Measurements from ENCODE around the gene EPHA2. TPM values are rescaled to one million over a fixed set of nuclear protein-coding genes. Genes with fewer than 3 reads are reported as not detected.

The EPHA2 gene
- total and polyA plus RNA-seq, 2 donors (not counting 3 experiments of a cell fraction or from before 2014, with no cell fraction given), result 141 to 147 TPM

DNA sequence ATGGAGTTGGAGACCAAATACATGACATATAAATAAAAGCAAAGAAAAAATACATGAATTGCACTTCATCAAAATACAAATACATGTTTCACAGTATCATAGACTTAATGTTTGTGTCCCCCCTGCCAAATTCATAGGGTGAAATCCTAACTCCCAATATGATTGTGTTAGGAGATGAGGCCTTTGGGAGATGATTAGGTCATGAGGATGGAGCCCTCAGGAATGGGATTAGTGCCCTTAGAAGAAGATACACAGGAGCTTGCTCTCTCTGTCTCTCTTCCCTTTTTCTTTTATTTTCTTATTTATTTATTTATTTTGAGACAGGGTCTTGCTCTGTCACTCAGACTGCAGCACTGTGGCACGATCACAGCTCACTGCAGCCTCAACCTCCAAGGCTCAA lies 56.5 kb downstream of the EPHA2 start:
- H3K79me2 ChIP-seq (ENCODE audit: control insufficient read depth, insufficient read depth, low read length), result no peaks in the 10 kb centered on the region
- no peaks in the 10 kb centered on the region for H3K36me3 ChIP-seq (ENCODE audit: control insufficient read depth in 2 of 2, extremely low read depth in 1 of 2, insufficient read depth in 2 of 2, low read length in 2 of 2)
- H3K4me1 ChIP-seq (ENCODE audit: control insufficient read depth, extremely low read depth, insufficient read depth, low read length), result no peaks in the 10 kb centered on the region
- BruUV-seq (replicated peaks), result no TSS peak
- POLR2A ChIA-PET, result no interaction called here
- FAIRE-seq (no peak), DNase-seq (ENCODE audit: low read depth, low spot score) (no peak)
- no peaks in the 10 kb centered on the region for H3K9me1 ChIP-seq (replicated peaks; ENCODE audit: control insufficient read depth, extremely low read depth, insufficient read depth, low read length)
- dilution Hi-C loops (cut with MboI; ENCODE audit: extremely low pct_ligation_motif_present, low sequenced_read_pairs), result no loop called here
- CTCF ChIA-PET, result interaction anchor here (0.7 kb wide), 1 partner anchor 17 kb away, joined by 4 read pairs; no protein-coding TSS in a partner anchor
- H3K27ac ChIP-seq (ENCODE audit: insufficient read depth, low read depth, low read length), result no peak overlapping the region
- intact Hi-C loops (cut with micrococcal nuclease), result no loop called here
- H4K20me1 ChIP-seq (replicated peaks; ENCODE audit: control insufficient read depth, extremely low read depth, insufficient read depth, low read length), result no peaks in the 10 kb centered on the region
- H3K9me3 ChIP-seq (replicated peaks; ENCODE audit: control insufficient read depth, insufficient read depth, low read length), result no peaks in the 10 kb centered on the region
- no peak overlapping the region for H3K4me3 ChIP-seq (replicated peaks in 1 of 3; ENCODE audit: insufficient read depth in 1 of 3, low read depth in 1 of 3, low read length in 3 of 3)
- TF ChIP-seq EZH2 (IDR thresholded peaks at IDR 0.05; ENCODE audit: borderline replicate concordance, low read depth, low read length, severe bottlenecking) (no peak), JUN (IDR thresholded peaks at IDR 0.05; ENCODE audit: borderline replicate concordance, insufficient read depth, insufficient read length, low read depth) (no peak), POLR2AphosphoS5 (IDR thresholded peaks at IDR 0.05; ENCODE audit: insufficient read depth, low read depth, low read length) (no peak), MYC (IDR thresholded peaks at IDR 0.05; ENCODE audit: low read depth, low read length) (no peak)
- TF ChIP-seq, protein P1, sequence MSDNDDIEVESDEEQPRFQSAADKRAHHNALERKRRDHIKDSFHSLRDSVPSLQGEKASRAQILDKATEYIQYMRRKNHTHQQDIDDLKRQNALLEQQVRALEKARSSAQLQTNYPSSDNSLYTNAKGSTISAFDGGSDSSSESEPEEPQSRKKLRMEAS (IDR thresholded peaks at IDR 0.05; ENCODE audit: insufficient read depth, insufficient read length), result no peak
- H2AFZ ChIP-seq (ENCODE audit: low read depth, low read length), result no peak overlapping the region
- H3K27me3 ChIP-seq (ENCODE audit: control insufficient read depth in 2 of 2, insufficient read depth in 2 of 2, low read length in 2 of 2), result peaks cover 0 to 9% of the 10 kb centered on the region in 2 experiments
- no peak overlapping the region for H3K4me2 ChIP-seq (ENCODE audit: insufficient read depth, low read length)
- no peak overlapping the region for H3K9ac ChIP-seq (replicated peaks; ENCODE audit: extremely low read depth, insufficient read depth, low read length)

DNA sequence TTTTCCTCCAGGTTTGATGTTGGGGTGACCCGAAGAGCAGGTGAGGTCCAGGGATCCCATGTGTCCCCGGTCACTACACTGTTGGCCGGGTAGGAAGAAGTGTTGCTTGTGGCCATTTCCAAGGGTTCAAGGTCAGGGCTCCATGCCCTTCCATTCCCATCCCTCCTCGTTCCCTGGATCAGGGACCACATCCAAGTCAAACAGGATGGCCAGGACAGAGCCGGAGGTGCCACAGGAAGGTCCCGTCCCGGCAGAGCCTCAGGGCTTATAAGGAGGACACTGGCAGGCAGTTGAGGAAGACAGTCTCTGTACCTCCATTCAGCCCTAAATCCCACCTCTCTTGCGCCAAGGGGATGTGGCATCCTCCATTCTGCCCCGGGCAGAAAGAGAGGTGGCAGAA lies 60.4 kb downstream of the EPHA2 start:
- no TSS peak for BruUV-seq (replicated peaks)
- CTCF ChIA-PET, result no interaction called here
- dilution Hi-C loops (cut with MboI; ENCODE audit: extremely low pct_ligation_motif_present, low sequenced_read_pairs), result no loop called here

More for the DNA sequence above, 60.4 kb downstream of the EPHA2 start:
- no peak for FAIRE-seq
- Histone ChIP-seq H2AFZ (ENCODE audit: low read depth, low read length) (no peak overlapping the region), H3K9me3 (replicated peaks; ENCODE audit: control insufficient read depth, insufficient read depth, low read length) (no peaks in the 10 kb centered on the region), H3K36me3 (ENCODE audit: control insufficient read depth in 2 of 2, extremely low read depth in 1 of 2, insufficient read depth in 2 of 2, low read length in 2 of 2) (no peaks in the 10 kb centered on the region), H3K9me1 (replicated peaks; ENCODE audit: control insufficient read depth, extremely low read depth, insufficient read depth, low read length) (no peaks in the 10 kb centered on the region), H3K79me2 (ENCODE audit: control insufficient read depth, insufficient read depth, low read length) (no peaks in the 10 kb centered on the region), H3K9ac (replicated peaks; ENCODE audit: extremely low read depth, insufficient read depth, low read length) (no peak overlapping the region), H3K4me3 (replicated peaks in 1 of 3; ENCODE audit: insufficient read depth in 1 of 3, low read depth in 1 of 3, low read length in 3 of 3) (no peak overlapping the region), H3K27me3 (ENCODE audit: control insufficient read depth in 2 of 2, insufficient read depth in 2 of 2, low read length in 2 of 2) (peaks cover 0 to 5% of the 10 kb centered on the region in 2 experiments), H3K27ac (ENCODE audit: insufficient read depth, low read depth, low read length) (no peak overlapping the region), H3K4me2 (ENCODE audit: insufficient read depth, low read length) (no peak overlapping the region), H4K20me1 (replicated peaks; ENCODE audit: control insufficient read depth, extremely low read depth, insufficient read depth, low read length) (no peaks in the 10 kb centered on the region), H3K4me1 (ENCODE audit: control insufficient read depth, extremely low read depth, insufficient read depth, low read length) (no peaks in the 10 kb centered on the region)
- no peak for TF ChIP-seq MYC (IDR thresholded peaks at IDR 0.05; ENCODE audit: low read depth, low read length)
- TF ChIP-seq JUN (IDR thresholded peaks at IDR 0.05; ENCODE audit: borderline replicate concordance, insufficient read depth, insufficient read length, low read depth), result no peak
- TF ChIP-seq POLR2A (IDR thresholded peaks at IDR 0.05; ENCODE audit: low read depth, low read length), result no peak
- no peak for TF ChIP-seq POLR2AphosphoS5 (IDR thresholded peaks at IDR 0.05; ENCODE audit: insufficient read depth, low read depth, low read length)
- no peak for DNase-seq (ENCODE audit: low read depth, low spot score)
- POLR2A ChIA-PET, result no interaction called here
- intact Hi-C loops (cut with micrococcal nuclease), result no loop called here

All from endothelial cell of umbilical vein (primary cell).